Medulla oblongata (tissue), 1 donor: Measurements from ENCODE around the gene PWWP2B.

Experiments used
- DNase-seq: peaks from one replicate; pipeline ENCODE4 v3.0.0-alpha.2; 2015; ENCODE audit errors: extremely low spot score

Gene PWWP2B

GRCh38 chr10:132397036-132397541, at the start of gene PWWP2B:
PWWP2B (plus strand) TSS chr10:132397200; CDS start chr10:132397227, 27 bp downstream.
- DNase-seq, result peak; percentile 21

GRCh38 chr10:132347211-132347930, 49.6 kb upstream of the PWWP2B start:
- DNase-seq, result no peak

- DNase-seq, result no peak
Observed at GRCh38 chr10:132347931-132348267, 49.1 kb upstream of the PWWP2B start.

GRCh38 chr10:132349766-132350165, 47.2 kb upstream of the PWWP2B start:
- no peak for DNase-seq

- no peak for DNase-seq
Observed at GRCh38 chr10:132350391-132350790, 46.6 kb upstream of the PWWP2B start.

- no peak for DNase-seq
Observed at GRCh38 chr10:132350946-132351345, 46.1 kb upstream of the PWWP2B start.

GRCh38 chr10:132351611-132352010, 45.4 kb upstream of the PWWP2B start:
- no peak for DNase-seq

- peak; percentile 49 for DNase-seq
Observed at GRCh38 chr10:132352462-132353308, 44.3 kb upstream of the PWWP2B start.

- no peak for DNase-seq
Observed at GRCh38 chr10:132353456-132354355, 43.3 kb upstream of the PWWP2B start.

- DNase-seq, result no peak
Observed at GRCh38 chr10:132354356-132355094, 42.5 kb upstream of the PWWP2B start.

GRCh38 chr10:132355297-132355696, 41.7 kb upstream of the PWWP2B start:
- no peak for DNase-seq

- no peak for DNase-seq
Observed at GRCh38 chr10:132355754-132356153, 41.2 kb upstream of the PWWP2B start.

- DNase-seq, result no peak
Observed at GRCh38 chr10:132356621-132357195, 40.3 kb upstream of the PWWP2B start.

- DNase-seq, result no peak
Observed at GRCh38 chr10:132357286-132358058, 39.5 kb upstream of the PWWP2B start.

- DNase-seq, result no peak
Observed at GRCh38 chr10:132359305-132360040, 37.5 kb upstream of the PWWP2B start.

- DNase-seq, result no peak
Observed at GRCh38 chr10:132360766-132361447, 36.1 kb upstream of the PWWP2B start.

GRCh38 chr10:132361581-132362101, 35.4 kb upstream of the PWWP2B start:
- DNase-seq, result no peak

- no peak for DNase-seq
Observed at GRCh38 chr10:132362151-132362611, 34.8 kb upstream of the PWWP2B start.
